Ovary (tissue), 9 donors: Measurements from ENCODE around the gene CA10. TPM values are rescaled to one million over a fixed set of nuclear protein-coding genes. Genes with fewer than 3 reads are reported as not detected.
A peak's percentile ranks its signal among the peaks of the same experiment; 100 is the strongest.

Experiments used
- DNase-seq, 5 donors: peaks; one replicate each; pipeline ENCODE4 v3.0.0-alpha.2; 2019 to 2020
- H3K27ac ChIP-seq, 2 donors: fragments of 200-600 bp; one replicate each; pipeline versions ENCODE4 v1.5.1 to v1.8.0; 2019 to 2022
- H3K27me3 ChIP-seq: fragments of 200-600 bp; one replicate; pipeline ENCODE4 v1.8.0; 2022
- H3K36me3 ChIP-seq: fragments of 200-600 bp; sonication (generic); one replicate; pipeline ENCODE4 v1.5.1; 2019
- H3K4me1 ChIP-seq: one replicate; pipeline ENCODE4 v1.8.1; 2013; ENCODE audit warnings: mild to moderate bottlenecking, moderate library complexity; ENCODE audit not compliant: insufficient read depth
- H3K4me3 ChIP-seq: fragments of 200-600 bp; sonication (generic); one replicate; pipeline ENCODE4 v1.5.1; 2017
- H3K9me3 ChIP-seq, 2 donors: fragments of 200-600 bp in 1 of 2; sonication (generic) in 1 of 2; one replicate each; pipeline versions ENCODE4 v1.5.1 to v1.8.1; 2013 to 2019; ENCODE audit warnings: mild to moderate bottlenecking in 1 of 2, moderate library complexity in 1 of 2
- CTCF ChIP-seq, 3 donors: fragments of 450-650 bp in 2 of 3; fragments of 200-600 bp in 1 of 3; IDR thresholded peaks; one replicate each; pipeline versions ENCODE4 v1.5.1 to v1.8.0; 2016 to 2022; ENCODE audit warnings: antibody characterized with exemption in 3 of 3, mild to moderate bottlenecking in 1 of 3
- EP300 ChIP-seq: sonication (generic); formaldehyde crosslinking; IDR thresholded peaks from one replicate; pipeline ENCODE4 v1.6.1; 2017; ENCODE audit warnings: antibody characterized with exemption
- POLR2A ChIP-seq: fragments of 450-650 bp; IDR thresholded peaks from one replicate; pipeline ENCODE4 v1.6.1; 2017; ENCODE audit warnings: antibody characterized with exemption, mild to moderate bottlenecking, moderate library complexity
- WGBS, 3 donors: extraction: QIAGEN DNeasy Blood & Tissue Kit in 1 of 3; methylation state at CpG; one replicate each; pipeline versions ENCODE4 v1.1.5 to v1.1.7; 2013 to 2017; 5-methylcytosine and 5-hydroxymethylcytosine counted together
- intact Hi-C, 4 donors: fragments of 100-400 bp; cut with DNase I; formaldehyde crosslinking; loops; one replicate each; pipeline versions ENCODE4 v1.11.0 to v1.15.1; 2022 to 2023
- polyA plus RNA-seq, 2 donors: library from polyadenylated mRNA; stranded (reverse); fragments of 200-250 nt in 1 of 2; fragments of 350-450 nt in 1 of 2; fragmentation: Illumina TruSeq in 1 of 2; extraction: RNeasy Lipid Tissue Mini Kit (QIAGEN cat#74804) in 1 of 2; gene quantifications; one replicate each; pipeline ENCODE4 v1.2.3, GENCODE V29; 2013 to 2014
- total RNA-seq, 7 donors: library from RNA; depleted of rRNA in 2 of 7; stranded (reverse); fragments of >200 nt in 2 of 7; fragmentation: NEBNext Ultra II Directional in 3 of 7; extraction: Animal tissue kit (Norgen Biotek cat#: 25700) in 3 of 7; gene quantifications; one replicate each; pipeline versions ENCODE4 v1.1.0 to v1.2.4, GENCODE V29; 2016 to 2023
- donor health status: DM: no; HTN: no; CAD: no; lungs with moderate emphysema.
- donor health status: DM: no; HTN: no; CAD: no.
- donor health status: Bipolar disorder and iron deficiency.
- donor health status: DM: yes; HTN: yes; CAD: no.
- donor health status: DM: no; HTN: no; CAD: no.
- donor health status: DM: yes; HTN: yes; CAD: no.

CA10 gene
- total and polyA plus RNA-seq, 9 donors, result 0.34 to 4.3 (median 1.2) TPM; not detected in 2

- Histone ChIP-seq H3K4me3 (no peak overlapping the region), H3K4me1 (peaks cover 11% of the 10 kb centered on the region), H3K27me3 (no peaks in the 10 kb centered on the region), H3K36me3 (no peaks in the 10 kb centered on the region), H3K9me3 (no peaks in the 10 kb centered on the region), H3K27ac (no peak overlapping the region)
- intact Hi-C loops, result no loop called here
- DNase-seq, result no peak
- TF ChIP-seq CTCF (IDR thresholded peaks at IDR 0.05) (no peak), EP300 (no peak), POLR2A (no peak)
- 96 to 100% (median 98%) methylated on average over 1 of the region's 1 CpG for WGBS, 3 donors
Observed at GRCh38 chr17:51706093-51706492, 452.4 kb downstream of the CA10 start.

DNA sequence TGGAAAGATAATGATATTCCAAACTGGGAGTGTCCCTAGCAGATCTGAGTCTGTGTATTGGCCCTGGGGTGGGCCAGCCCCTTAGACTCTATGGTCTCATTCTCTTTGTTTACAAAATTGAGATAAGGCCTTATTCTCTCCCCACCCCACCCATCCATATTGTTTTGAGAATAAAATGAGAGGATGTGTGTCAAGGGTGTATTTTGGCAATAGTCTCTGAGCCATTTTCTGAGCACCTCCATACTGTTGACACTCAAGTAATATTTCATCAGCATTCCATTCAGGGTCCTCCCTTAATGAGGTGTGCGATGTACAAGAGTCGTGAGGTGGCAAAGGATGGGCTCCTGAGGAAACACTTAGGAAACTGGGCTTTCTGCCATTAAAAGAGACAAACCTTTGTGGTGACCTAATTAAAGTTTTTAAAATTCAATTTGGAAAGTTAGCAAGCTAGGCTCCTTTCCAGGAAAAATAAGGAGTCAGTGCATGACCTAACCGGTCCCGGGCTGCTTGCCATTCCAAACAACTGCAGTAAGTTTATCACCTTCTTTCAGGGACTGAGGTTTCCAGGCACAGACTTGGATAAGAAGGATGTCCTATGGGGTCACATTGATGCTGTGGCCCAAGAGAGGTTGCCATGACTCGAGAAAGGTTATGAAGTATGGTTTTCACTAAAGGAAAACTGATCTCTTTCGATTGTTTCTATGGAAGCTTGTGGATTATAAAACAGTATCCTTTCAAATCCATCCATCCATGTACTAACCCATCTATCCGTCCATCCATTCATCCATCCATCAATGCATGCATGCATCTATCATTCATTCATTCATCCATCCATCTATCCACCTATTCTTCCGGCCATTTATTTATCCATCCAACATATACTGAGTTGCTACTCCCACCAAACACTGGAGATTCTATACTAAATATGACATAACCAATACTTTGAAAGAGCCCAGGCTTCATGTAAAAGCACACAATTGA lies 454.9 kb downstream of the CA10 start:
- H3K4me3 ChIP-seq, result no peak overlapping the region
- no peaks in the 10 kb centered on the region for H3K36me3 ChIP-seq
- H3K4me1 ChIP-seq, result peaks cover under 1% of the 10 kb centered on the region
- H3K27ac ChIP-seq, result no peak overlapping the region
- WGBS, 3 donors, result 27 to 29% (median 29%) methylated on average over 8 of the region's 8 CpGs
- TF ChIP-seq POLR2A (no peak), EP300 (no peak), CTCF (IDR thresholded peaks at IDR 0.05) (no peak)
- intact Hi-C loops, result no loop called here
- DNase-seq, result peak; percentile 21 to 76 (median 46)
- no peaks in the 10 kb centered on the region for H3K9me3 ChIP-seq
- H3K27me3 ChIP-seq, result no peaks in the 10 kb centered on the region

DNA sequence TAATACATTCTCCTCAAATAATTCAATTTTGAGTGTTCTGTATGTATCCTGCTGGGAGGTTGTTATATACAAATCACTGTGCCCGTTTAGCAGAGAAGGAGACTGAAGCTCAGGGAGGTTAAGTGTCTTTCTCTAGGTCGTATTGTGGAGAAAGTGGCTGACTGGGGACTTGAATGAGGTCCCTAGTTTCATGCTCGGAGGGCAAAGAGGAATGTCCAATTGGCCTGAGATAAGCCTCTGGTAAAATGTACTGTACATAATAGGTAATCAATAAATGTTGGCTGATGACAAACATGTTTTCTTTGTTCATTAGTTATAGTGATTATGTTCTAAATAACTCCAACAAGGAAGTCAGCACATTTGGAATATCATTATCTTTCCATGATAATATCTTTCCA lies 455.6 kb downstream of the CA10 start:
- no peak overlapping the region for H3K27ac ChIP-seq
- no peak for DNase-seq
- H3K4me1 ChIP-seq, result no peaks in the 10 kb centered on the region
- H3K36me3 ChIP-seq, result no peaks in the 10 kb centered on the region
- TF ChIP-seq EP300 (no peak), CTCF (IDR thresholded peaks at IDR 0.05) (no peak), POLR2A (no peak)
- intact Hi-C loops, result no loop called here
- no peaks in the 10 kb centered on the region for H3K9me3 ChIP-seq
- H3K27me3 ChIP-seq, result no peaks in the 10 kb centered on the region
- no peak overlapping the region for H3K4me3 ChIP-seq
- whole genome bisulfite sequencing, 3 donors, result 75 to 83% (median 81%) methylated on average over 3 of the region's 3 CpGs

GRCh38 chr17:51701501-51701900 lies 457.0 kb downstream of the CA10 start:
- 90 to 93% (median 90%) methylated on average over 2 of the region's 2 CpGs for WGBS, 3 donors
- no peak overlapping the region for H3K27ac ChIP-seq
- intact Hi-C loops, result no loop called here

More at GRCh38 chr17:51701501-51701900, 457.0 kb downstream of the CA10 start:
- H3K27me3 ChIP-seq, result no peaks in the 10 kb centered on the region
- H3K4me3 ChIP-seq, result no peak overlapping the region
- no peaks in the 10 kb centered on the region for H3K36me3 ChIP-seq
- DNase-seq, result no peak
- no peak for TF ChIP-seq EP300
- TF ChIP-seq CTCF (IDR thresholded peaks at IDR 0.05), result no peak
- TF ChIP-seq POLR2A, result no peak
- no peaks in the 10 kb centered on the region for H3K9me3 ChIP-seq
- H3K4me1 ChIP-seq, result no peaks in the 10 kb centered on the region
